SK-N-MC (cell line): ENCODE results near the gene GLT8D1.
A peak's percentile ranks its signal among the peaks of the same experiment; 100 is the strongest.
"Not testable (repeated sequence)": the region's sequence is repeated elsewhere in the genome, so short reads cannot be mapped to it uniquely, and the experiment has no call there.

Experiments used
- DNase-seq: peaks from one replicate; pipeline ENCODE4 v3.0.0-alpha.2; 2011; ENCODE audit warnings: low read depth, low spot score
- H3K27ac ChIP-seq: fragments of 200-600 bp; sonication (generic); 2 replicates; pipeline ENCODE4 v1.5.1; 2016; ENCODE audit warnings: mixed run types
- H3K36me3 ChIP-seq: fragments of 200-600 bp; sonication (generic); 2 replicates; pipeline ENCODE4 v1.6.1; 2017; ENCODE audit warnings: antibody characterized with exemption, low read length, mixed read lengths; ENCODE audit not compliant: insufficient read depth
- H3K4me3 ChIP-seq: fragments of 200-600 bp; sonication (generic); 2 replicates; pipeline ENCODE4 v1.5.1; 2016
- H3K9ac ChIP-seq: fragments of 200-600 bp; sonication (generic); 2 replicates; pipeline ENCODE4 v1.8.0; 2017; ENCODE audit warnings: mixed run types, mixed read lengths; ENCODE audit not compliant: insufficient read length
- H3K9me3 ChIP-seq: fragments of 200-600 bp; sonication (generic); 2 replicates; pipeline ENCODE4 v1.6.1; 2017; ENCODE audit warnings: low read depth, mild to moderate bottlenecking, antibody characterized with exemption, low read length, moderate library complexity, mixed read lengths
- EZH2 ChIP-seq: fragments of 200-600 bp; sonication (generic); IDR thresholded peaks from one replicate; pipeline ENCODE4 v1.6.1; 2017; ENCODE audit warnings: antibody characterized with exemption
- FOXP2 ChIP-seq: optimal IDR thresholded peaks from 2 replicates; pipeline ENCODE3; 2011; ENCODE audit warnings: mild to moderate bottlenecking, moderate library complexity; ENCODE audit not compliant: insufficient read depth; ENCODE audit errors: extremely low read length, control extremely low read depth
- POLR2AphosphoS5 ChIP-seq: IDR thresholded peaks from 2 replicates; pipeline ENCODE4 v1.6.1; 2012; ENCODE audit warnings: mild to moderate bottlenecking, low read depth, low read length, borderline replicate concordance

The GLT8D1 gene

DNA sequence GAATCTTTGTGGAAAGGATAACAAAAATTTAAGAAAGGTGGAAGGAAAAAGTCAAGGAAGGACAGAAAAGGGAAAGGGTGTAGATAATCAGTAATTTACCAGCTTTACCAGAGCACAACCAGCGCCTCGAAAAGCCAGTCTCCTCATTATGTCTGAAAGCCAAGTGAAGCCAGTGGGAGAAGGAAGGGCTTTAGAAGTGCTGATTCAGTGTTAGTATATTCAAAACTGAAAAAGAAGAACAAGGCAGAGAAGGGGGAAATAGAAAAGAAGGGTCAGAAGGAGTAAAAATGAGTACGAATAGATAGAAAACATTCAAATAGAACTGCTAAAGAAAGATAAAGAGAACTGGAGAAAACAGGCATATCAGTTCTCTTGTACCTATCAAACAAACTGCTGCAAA, 24.0 kb downstream of the GLT8D1 start:
- Histone ChIP-seq H3K27ac (peak overlapping the region; percentile 62), H3K9me3 (no peaks in the 10 kb centered on the region), H3K9ac (peak overlapping the region; percentile 57), H3K4me3 (no peak overlapping the region), H3K36me3 (peaks cover 35% of the 10 kb centered on the region)
- no peak for DNase-seq
- TF ChIP-seq POLR2AphosphoS5 (no peak), FOXP2 (no peak), EZH2 (no peak)

DNA sequence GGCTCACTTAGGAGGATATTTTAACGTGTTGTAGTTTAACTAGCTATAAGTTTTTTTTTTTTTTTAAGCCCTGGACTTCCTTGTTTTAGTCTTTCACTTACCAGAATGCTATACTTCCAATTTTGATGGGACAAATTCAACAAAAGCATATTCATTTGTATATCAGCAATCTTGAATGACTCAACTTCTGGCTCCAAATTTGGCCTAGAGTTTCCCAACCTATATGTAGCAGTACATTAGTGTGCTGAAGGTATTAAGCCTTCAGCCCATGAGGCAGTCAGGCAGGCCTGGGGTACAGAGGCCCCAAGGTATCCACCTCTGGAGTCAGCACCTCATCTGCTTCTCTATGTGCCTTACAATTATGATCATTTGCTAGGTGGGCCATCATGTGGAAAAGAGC, 25.8 kb downstream of the GLT8D1 start:
- Histone ChIP-seq H3K4me3 (no peak overlapping the region), H3K36me3 (peaks cover 44% of the 10 kb centered on the region), H3K9me3 (no peaks in the 10 kb centered on the region), H3K27ac (peak overlapping the region; percentile 94), H3K9ac (peak overlapping the region; percentile 49)
- TF ChIP-seq EZH2 (no peak), POLR2AphosphoS5 (no peak), FOXP2 (no peak)
- DNase-seq: no peak

DNA sequence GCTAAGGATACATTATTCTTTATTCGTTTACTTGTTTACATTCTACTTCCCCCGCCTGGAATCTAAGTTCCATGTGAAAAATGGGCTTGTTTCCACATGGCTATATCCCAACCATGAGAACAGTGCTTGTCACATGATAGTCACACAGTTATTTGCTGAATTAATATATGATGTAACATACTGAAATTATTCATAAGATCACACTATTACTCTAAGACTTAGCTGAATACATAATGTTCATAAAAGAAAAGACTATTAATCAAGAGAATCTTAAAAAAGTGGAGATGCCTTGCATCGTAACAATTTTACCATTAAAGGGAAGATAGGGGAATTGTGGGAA, 26.4 kb downstream of the GLT8D1 start:
- DNase-seq: no peak
- Histone ChIP-seq H3K4me3 (no peak overlapping the region), H3K27ac (peak overlapping the region; percentile 94), H3K9me3 (no peaks in the 10 kb centered on the region), H3K36me3 (peaks cover 45% of the 10 kb centered on the region), H3K9ac (peak overlapping the region; percentile 59)
- TF ChIP-seq FOXP2: no peak
- TF ChIP-seq POLR2AphosphoS5: no peak
- no peak for TF ChIP-seq EZH2

DNA sequence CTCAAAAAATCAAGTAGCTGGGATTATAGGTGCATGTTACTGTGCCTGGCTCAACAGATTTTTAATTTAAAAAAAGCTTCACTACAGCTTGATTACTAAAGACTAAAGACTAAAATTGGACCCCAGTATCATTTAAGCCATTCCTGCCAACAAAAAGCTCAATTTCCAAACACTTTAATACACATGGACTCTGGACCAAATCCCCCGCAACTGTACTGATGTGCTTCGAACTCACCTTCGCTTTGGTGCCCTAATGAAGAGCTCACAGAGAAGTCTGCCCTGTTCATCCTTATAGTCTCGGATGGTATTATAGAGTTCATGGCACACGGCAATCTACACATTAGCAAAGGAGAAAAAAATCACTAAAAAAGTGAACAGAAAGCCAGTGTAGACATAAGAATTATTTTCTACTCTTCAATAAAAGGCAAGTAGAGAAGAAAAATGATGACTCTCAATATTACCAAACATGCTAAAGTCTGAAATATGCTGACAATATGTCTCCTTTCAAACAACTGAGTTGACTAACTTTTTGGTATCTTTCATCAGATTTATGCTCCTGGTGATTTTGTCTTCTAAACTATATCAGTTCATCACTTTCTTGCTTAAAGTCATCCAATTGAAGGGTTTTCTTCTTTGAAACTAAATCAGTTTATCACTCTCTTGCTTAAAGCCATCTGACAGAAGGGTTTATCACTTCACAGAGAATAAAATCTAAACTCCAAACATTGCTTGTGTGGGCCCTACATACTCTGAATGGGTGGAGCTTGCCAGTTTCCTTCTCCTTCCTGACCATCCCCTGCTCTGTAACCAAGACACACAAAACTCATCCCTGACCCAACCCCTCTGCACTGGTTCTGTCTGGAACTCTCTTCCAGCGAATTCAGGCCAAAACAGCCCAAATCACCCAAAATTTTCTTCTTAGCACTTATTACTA, 27.1 kb downstream of the GLT8D1 start:
- H3K27ac ChIP-seq: peak overlapping the region; percentile 94
- peaks cover 45% of the 10 kb centered on the region for H3K36me3 ChIP-seq

DNA sequence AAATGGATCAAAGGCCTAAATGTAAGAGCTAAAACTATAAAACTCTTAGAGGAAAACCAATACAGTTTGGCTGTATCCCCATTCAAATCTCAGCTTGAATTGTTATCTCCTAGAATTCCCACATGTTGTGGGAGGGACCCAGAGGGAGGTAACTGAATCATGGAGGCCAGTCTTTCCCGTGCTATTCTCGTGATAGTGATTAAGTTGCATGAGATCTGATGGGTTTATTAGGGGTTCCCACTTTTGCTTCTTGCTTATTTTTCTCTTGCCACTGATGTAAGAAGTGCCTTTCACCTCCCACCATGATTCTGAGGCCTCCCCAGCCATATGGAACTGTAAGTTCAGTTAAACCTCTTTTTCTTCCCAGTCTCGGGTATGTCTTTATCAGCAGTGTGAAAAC, 29.4 kb downstream of the GLT8D1 start:
- DNase-seq, H3K9ac ChIP-seq, H3K27ac ChIP-seq, H3K9me3 ChIP-seq, H3K4me3 ChIP-seq: not testable (repeated sequence)
- H3K36me3 ChIP-seq: peaks cover 54% of the 10 kb centered on the region

More for the DNA sequence above, 27.1 kb downstream of the GLT8D1 start:
- Histone ChIP-seq H3K9ac (peak overlapping the region; percentile 59), H3K4me3 (no peak overlapping the region), H3K9me3 (no peaks in the 10 kb centered on the region)
- TF ChIP-seq FOXP2 (no peak), POLR2AphosphoS5 (no peak), EZH2 (no peak)
- no peak for DNase-seq

DNA sequence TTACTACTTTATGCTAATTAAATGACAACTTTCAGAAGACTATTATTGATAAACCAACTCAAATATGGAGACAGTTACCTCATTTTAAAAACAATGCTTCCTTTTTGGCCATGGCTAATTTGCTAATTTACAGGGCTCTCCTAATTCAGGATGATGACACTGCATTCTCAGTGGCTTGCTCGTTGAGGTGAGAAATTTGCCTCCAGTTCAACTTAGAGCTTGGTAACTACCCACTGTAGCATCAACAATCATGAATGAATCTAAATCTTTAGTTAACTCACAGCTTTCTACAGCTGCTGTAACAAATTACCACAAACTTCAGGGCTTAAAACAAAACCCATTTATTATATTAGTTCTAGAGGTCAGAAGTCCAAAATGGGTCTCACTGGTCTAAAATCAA, 33.9 kb downstream of the GLT8D1 start:
- no peak overlapping the region for H3K27ac ChIP-seq
- H3K36me3 ChIP-seq: peaks cover 47% of the 10 kb centered on the region
- DNase-seq: no peak
- H3K4me3 ChIP-seq: no peak overlapping the region
- no peak overlapping the region for H3K9ac ChIP-seq
- H3K9me3 ChIP-seq: no peaks in the 10 kb centered on the region
- no peak for TF ChIP-seq FOXP2
- TF ChIP-seq POLR2AphosphoS5: no peak
- TF ChIP-seq EZH2: no peak

DNA sequence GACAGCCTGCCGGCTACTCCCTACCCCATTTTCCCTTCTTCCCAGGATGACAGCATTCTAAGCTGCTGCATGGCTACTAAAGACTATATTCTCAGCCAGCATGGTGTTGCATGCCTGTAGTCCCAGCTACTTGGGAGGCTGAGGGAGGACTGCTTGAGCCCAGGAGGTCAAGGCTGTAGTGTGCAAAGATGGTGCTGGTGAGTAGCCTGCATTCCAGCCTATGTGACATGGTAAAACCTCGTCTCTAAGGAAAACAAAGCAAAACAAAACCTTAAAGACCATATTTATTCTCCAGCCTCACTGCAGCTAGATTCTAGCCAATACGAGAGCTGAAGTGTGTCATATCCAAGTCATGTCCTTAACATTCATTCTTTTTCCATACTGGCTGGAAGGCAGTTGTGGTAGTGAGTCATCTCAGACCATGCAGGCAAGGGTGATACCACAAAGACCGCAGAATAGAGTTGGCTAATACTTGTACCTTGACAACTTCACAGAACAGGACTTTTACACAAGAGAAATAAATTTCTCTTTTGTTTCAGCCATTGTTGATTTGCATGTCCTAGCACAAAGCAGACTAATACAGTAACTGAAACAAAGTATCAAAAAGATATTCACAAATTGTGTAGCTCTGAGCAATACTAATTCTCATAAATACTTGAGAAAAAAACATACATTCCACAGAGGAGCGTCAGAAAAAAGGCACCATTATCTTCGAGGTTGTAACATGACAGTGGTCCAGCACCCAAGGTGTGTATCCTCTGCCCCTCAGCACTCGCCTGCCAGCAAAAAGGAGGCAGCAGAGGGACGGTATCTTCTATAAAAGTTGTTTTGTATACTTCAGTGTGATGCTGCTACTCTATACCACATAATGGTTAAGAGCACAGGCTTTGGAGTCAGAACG, 34.7 kb downstream of the GLT8D1 start:
- Histone ChIP-seq H3K9ac (no peak overlapping the region), H3K4me3 (no peak overlapping the region), H3K27ac (no peak overlapping the region), H3K36me3 (peaks cover 44% of the 10 kb centered on the region), H3K9me3 (no peaks in the 10 kb centered on the region)
- TF ChIP-seq EZH2 (no peak), FOXP2 (no peak), POLR2AphosphoS5 (no peak)
- DNase-seq: no peak

DNA sequence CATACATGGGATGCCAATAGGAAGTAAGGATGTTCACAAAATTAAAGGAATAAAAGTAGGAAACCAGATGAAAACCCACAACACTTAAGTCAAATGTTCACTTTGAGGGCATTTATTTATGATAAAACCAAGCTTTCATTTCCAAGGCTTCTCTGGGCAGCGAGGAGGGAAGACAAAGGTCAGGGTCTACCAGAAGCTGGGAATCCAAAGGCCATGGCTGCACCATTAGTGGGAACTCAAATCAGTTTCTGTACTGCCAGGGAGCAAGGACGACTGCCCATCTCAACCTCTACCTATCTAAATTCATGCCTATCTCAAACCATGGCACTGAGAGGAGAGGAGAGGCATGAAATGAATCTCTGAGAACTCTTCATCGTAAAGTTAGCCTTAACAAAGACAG, 42.5 kb downstream of the GLT8D1 start:
- Histone ChIP-seq H3K4me3 (no peak overlapping the region), H3K9ac (no peak overlapping the region), H3K36me3 (peaks cover 48% of the 10 kb centered on the region), H3K9me3 (no peaks in the 10 kb centered on the region), H3K27ac (no peak overlapping the region)
- no peak for DNase-seq
- TF ChIP-seq FOXP2 (no peak), POLR2AphosphoS5 (no peak), EZH2 (no peak)
